Loucy (cell line): ENCODE data around the gene NCOR2.

ENCODE experiments used
- EZH2phosphoT487 ChIP-seq: fragments of 200-600 bp; IDR thresholded peaks from 2 replicates; pipeline ENCODE4 v1.6.1; 2018; ENCODE audit warnings: antibody characterized with exemption, mild to moderate bottlenecking, moderate library complexity, borderline replicate concordance
- TF ChIP-seq, protein P1 (sequence below): fragments of 200-600 bp; sonication (generic); conservative IDR thresholded peaks from 2 replicates; pipeline ENCODE4 v1.5.1; 2014; ENCODE audit warnings: mild to moderate bottlenecking, antibody characterized with exemption, low read length

DNA sequence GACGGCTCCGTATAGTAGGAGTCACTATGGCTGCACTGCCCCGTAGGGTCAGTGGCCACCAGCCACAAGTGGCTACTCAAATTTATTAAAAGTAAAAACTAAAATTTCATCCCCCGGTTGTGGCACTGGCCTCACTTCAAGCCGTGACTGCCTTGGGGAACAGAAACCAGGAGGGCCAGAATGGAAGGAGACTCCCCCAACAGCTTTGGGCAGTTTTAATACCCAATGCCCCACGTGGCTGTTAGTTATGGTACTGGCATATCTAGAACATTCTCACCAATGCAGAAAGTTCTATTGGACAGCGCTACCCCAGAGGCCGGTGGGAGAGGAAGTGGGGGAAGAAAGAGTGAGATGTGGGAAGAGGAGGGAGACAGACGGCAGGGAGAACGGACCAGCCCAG lies 6.2 kb downstream of the NCOR2 start:
- TF ChIP-seq, protein P1, sequence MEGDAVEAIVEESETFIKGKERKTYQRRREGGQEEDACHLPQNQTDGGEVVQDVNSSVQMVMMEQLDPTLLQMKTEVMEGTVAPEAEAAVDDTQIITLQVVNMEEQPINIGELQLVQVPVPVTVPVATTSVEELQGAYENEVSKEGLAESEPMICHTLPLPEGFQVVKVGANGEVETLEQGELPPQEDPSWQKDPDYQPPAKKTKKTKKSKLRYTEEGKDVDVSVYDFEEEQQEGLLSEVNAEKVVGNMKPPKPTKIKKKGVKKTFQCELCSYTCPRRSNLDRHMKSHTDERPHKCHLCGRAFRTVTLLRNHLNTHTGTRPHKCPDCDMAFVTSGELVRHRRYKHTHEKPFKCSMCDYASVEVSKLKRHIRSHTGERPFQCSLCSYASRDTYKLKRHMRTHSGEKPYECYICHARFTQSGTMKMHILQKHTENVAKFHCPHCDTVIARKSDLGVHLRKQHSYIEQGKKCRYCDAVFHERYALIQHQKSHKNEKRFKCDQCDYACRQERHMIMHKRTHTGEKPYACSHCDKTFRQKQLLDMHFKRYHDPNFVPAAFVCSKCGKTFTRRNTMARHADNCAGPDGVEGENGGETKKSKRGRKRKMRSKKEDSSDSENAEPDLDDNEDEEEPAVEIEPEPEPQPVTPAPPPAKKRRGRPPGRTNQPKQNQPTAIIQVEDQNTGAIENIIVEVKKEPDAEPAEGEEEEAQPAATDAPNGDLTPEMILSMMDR = no peak
- no peak for TF ChIP-seq EZH2phosphoT487
